ENCODE data around the gene ZNF526.
A peak's percentile ranks its signal among the peaks of the same experiment; 100 is the strongest.

The ZNF526 gene

GRCh38 chr19:42224940-42225717 lies 5.0 kb downstream of the ZNF526 start:
- DNase-seq (ENCODE audit: low read depth): no peak

GRCh38 chr19:42225718-42226292 lies 5.7 kb downstream of the ZNF526 start:
- DNase-seq (ENCODE audit: low read depth): no peak

GRCh38 chr19:42226886-42227285 lies 6.8 kb downstream of the ZNF526 start:
- no peak for DNase-seq (ENCODE audit: low read depth)

GRCh38 chr19:42228641-42229040 lies 8.5 kb downstream of the ZNF526 start:
- DNase-seq (ENCODE audit: low read depth): no peak

- no peak for DNase-seq (ENCODE audit: low read depth)
Observed at GRCh38 chr19:42229301-42229854, 9.3 kb downstream of the ZNF526 start.

- DNase-seq (ENCODE audit: low read depth): no peak
Observed at GRCh38 chr19:42229855-42230351, 9.8 kb downstream of the ZNF526 start.

GRCh38 chr19:42230571-42230970 lies 10.5 kb downstream of the ZNF526 start:
- DNase-seq (ENCODE audit: low read depth): no peak

- DNase-seq (ENCODE audit: low read depth): no peak
Observed at GRCh38 chr19:42232435-42232834, 12.3 kb downstream of the ZNF526 start.

GRCh38 chr19:42233106-42233505 lies 13.0 kb downstream of the ZNF526 start:
- DNase-seq (ENCODE audit: low read depth): no peak

- DNase-seq (ENCODE audit: low read depth): no peak
Observed at GRCh38 chr19:42233678-42234292, 13.7 kb downstream of the ZNF526 start.

GRCh38 chr19:42234364-42234763 lies 14.3 kb downstream of the ZNF526 start:
- no peak for DNase-seq (ENCODE audit: low read depth)

- DNase-seq (ENCODE audit: low read depth): no peak
Observed at GRCh38 chr19:42235181-42235580, 15.1 kb downstream of the ZNF526 start.

- DNase-seq (ENCODE audit: low read depth): no peak
Observed at GRCh38 chr19:42239544-42240220, 19.6 kb downstream of the ZNF526 start.

GRCh38 chr19:42241279-42241678 lies 21.2 kb downstream of the ZNF526 start:
- DNase-seq (ENCODE audit: low read depth): no peak

- DNase-seq (ENCODE audit: low read depth): no peak
Observed at GRCh38 chr19:42242069-42242511, 22.0 kb downstream of the ZNF526 start.

- peak; percentile 94 for DNase-seq (ENCODE audit: low read depth)
Observed at GRCh38 chr19:42242512-42243409, 22.6 kb downstream of the ZNF526 start, which contains the start of gene GSK3A. TSS of gene GSK3A (minus strand) at chr19:42242602. CDS start at chr19:42242465, 137 bp downstream.

- peak; percentile 86 for DNase-seq (ENCODE audit: low read depth)
Observed at GRCh38 chr19:42244347-42245220, 24.5 kb downstream of the ZNF526 start.

GRCh38 chr19:42245231-42245630 lies 25.1 kb downstream of the ZNF526 start:
- DNase-seq (ENCODE audit: low read depth): no peak

GRCh38 chr19:42246143-42246921 lies 26.2 kb downstream of the ZNF526 start:
- DNase-seq (ENCODE audit: low read depth): no peak

All from HS-5 (cell line).